Measurements from ENCODE around the gene CBX4. TPM values are rescaled to one million over a fixed set of nuclear protein-coding genes. Genes with fewer than 3 reads are reported as not detected.

The CBX4 gene
- total RNA-seq: 7.4 and 9.4 TPM in 2 replicates

GRCh38 chr17:79839356-79840268, at the start of gene CBX4:
CBX4 (minus strand) TSS chr17:79839440; CDS start chr17:79839251, 189 bp downstream.

GRCh38 chr17:79796763-79797491, 42.3 kb downstream of the CBX4 start, which contains the start of gene CBX8:
CBX8 (minus strand) TSS chr17:79797077; CDS start chr17:79796998, 79 bp downstream.

Other genes starting within 250 kb of the CBX4 start
- gene RBFOX3, start 228.4 kb downstream of the CBX4 start, total RNA-seq: not detected in 2 replicates
- gene ENPP7, start 108.5 kb downstream of the CBX4 start, total RNA-seq: not detected in 2 replicates
- gene CBX2, start 61.3 kb downstream of the CBX4 start, total RNA-seq: 0.13 and 0.26 TPM in 2 replicates
- gene CBX8, start 42.4 kb downstream of the CBX4 start, total RNA-seq: 2.3 and 2.8 TPM in 2 replicates
- gene TBC1D16, start 196.4 kb upstream of the CBX4 start, total RNA-seq: 38.5 and 51.9 TPM in 2 replicates
- 1.8 and 1.9 TPM in 2 replicates for gene CCDC40, start 197.2 kb upstream of the CBX4 start, total RNA-seq